ENCODE data around the gene PNRC1. TPM values are rescaled to one million over a fixed set of nuclear protein-coding genes. Genes with fewer than 3 reads are reported as not detected.
"Not testable (repeated sequence)": the region's sequence is repeated elsewhere in the genome, so short reads cannot be mapped to it uniquely, and the experiment has no call there.

Gene PNRC1
- total RNA-seq, 1 experiment from 2014 or later, result 72.4 TPM

DNA sequence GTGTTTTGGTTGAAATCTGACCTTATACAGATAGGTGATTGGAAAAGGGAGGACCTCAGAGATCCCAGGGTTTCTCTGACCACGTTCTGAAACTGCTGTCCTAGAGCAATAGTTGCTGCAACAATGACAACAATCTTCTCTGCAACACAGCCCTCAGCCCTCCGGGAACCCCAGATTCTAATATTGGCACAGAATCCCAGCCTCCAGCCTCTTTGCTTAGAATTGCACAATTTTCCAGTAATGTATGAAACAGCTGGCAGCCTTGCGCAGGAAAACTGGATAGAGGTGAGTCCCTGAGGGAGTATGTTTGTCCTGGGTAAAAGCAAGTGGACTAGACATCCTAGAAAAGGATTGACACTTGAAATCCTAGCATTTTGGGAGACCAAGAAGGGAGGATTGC is 30.4 kb upstream of the PNRC1 start:
- Histone ChIP-seq H3K4me2 (ENCODE audit: low read depth, low read length, poor library complexity, severe bottlenecking) (no peak overlapping the region), H3K36me3 (ENCODE audit: insufficient read depth, low read length) (no peaks in the 10 kb centered on the region), H3K79me2 (ENCODE audit: low read length) (no peaks in the 10 kb centered on the region), H4K20me1 (ENCODE audit: insufficient read depth, low read depth, low read length) (no peaks in the 10 kb centered on the region), H3K4me1 (ENCODE audit: low read length) (no peaks in the 10 kb centered on the region), H2AFZ (ENCODE audit: low read length) (no peak overlapping the region), H3K4me3 (ENCODE audit: low read length) (no peak overlapping the region), H3K9ac (ENCODE audit: low read length) (no peak overlapping the region), H3K9me3 (ENCODE audit: low read length) (no peaks in the 10 kb centered on the region), H3K27ac (ENCODE audit: low read length) (no peak overlapping the region), H3K27me3 (ENCODE audit: low read length) (no peaks in the 10 kb centered on the region), H3K9me2 (replicated peaks; ENCODE audit: insufficient read depth, low read length) (no peaks in the 10 kb centered on the region)
- DNase-seq, result no peak

DNA sequence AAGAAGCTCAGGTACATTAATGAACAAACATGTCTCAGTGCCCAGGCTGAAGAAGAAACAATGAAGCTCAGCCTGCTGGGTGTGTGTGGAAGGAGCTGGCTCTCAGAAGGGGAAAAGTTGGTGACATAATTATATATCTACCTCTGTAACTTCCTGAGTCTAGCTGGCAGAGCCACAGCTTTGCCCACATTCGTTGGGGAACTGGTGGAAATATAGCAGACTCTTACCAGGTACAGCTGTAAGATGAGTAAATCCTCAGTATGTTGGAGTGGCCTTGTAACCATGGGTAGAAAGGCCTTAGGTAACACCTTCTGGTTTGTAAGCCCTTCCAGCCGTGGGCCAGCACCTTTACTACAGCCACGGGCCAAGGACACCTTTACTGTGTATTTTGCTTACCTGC is 29.9 kb upstream of the PNRC1 start:
- Histone ChIP-seq H3K9ac (ENCODE audit: low read length) (no peak overlapping the region), H3K27ac (ENCODE audit: low read length) (no peak overlapping the region), H3K36me3 (ENCODE audit: insufficient read depth, low read length) (no peaks in the 10 kb centered on the region), H3K4me2 (ENCODE audit: low read depth, low read length, poor library complexity, severe bottlenecking) (no peak overlapping the region), H3K9me2 (replicated peaks; ENCODE audit: insufficient read depth, low read length) (no peaks in the 10 kb centered on the region), H3K4me1 (ENCODE audit: low read length) (no peaks in the 10 kb centered on the region), H4K20me1 (ENCODE audit: insufficient read depth, low read depth, low read length) (no peaks in the 10 kb centered on the region), H2AFZ (ENCODE audit: low read length) (no peak overlapping the region), H3K4me3 (ENCODE audit: low read length) (no peak overlapping the region), H3K27me3 (ENCODE audit: low read length) (no peaks in the 10 kb centered on the region), H3K79me2 (ENCODE audit: low read length) (no peaks in the 10 kb centered on the region), H3K9me3 (ENCODE audit: low read length) (no peaks in the 10 kb centered on the region)
- DNase-seq, result no peak

DNA sequence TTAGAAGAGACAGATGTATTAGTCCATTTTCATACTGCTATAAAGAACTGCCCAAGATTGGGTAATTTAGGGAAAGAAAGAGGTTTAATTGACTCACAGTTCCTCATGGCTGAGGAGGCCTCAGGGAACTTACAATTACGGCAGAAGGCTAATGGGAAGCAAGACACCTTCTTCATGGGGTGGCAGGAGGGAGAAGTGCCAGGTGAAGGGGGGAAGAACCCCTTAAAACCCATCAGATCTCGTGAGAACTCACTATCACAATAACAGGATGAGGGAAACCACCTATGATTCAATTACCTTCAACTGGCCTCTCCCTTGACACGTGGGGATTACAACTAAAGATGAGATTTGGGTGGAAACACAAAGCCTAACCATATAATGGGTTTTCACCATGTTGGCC is 28.9 kb upstream of the PNRC1 start:
- H3K27me3 ChIP-seq (ENCODE audit: low read length), result no peaks in the 10 kb centered on the region
- no peak overlapping the region for H2AFZ ChIP-seq (ENCODE audit: low read length)
- DNase-seq, result no peak
- no peaks in the 10 kb centered on the region for H3K9me2 ChIP-seq (replicated peaks; ENCODE audit: insufficient read depth, low read length)
- H3K4me1 ChIP-seq (ENCODE audit: low read length), result no peaks in the 10 kb centered on the region
- H3K4me3 ChIP-seq (ENCODE audit: low read length), result no peak overlapping the region
- no peaks in the 10 kb centered on the region for H3K79me2 ChIP-seq (ENCODE audit: low read length)
- no peak overlapping the region for H3K27ac ChIP-seq (ENCODE audit: low read length)
- no peaks in the 10 kb centered on the region for H3K9me3 ChIP-seq (ENCODE audit: low read length)
- H4K20me1 ChIP-seq (ENCODE audit: insufficient read depth, low read depth, low read length), result no peaks in the 10 kb centered on the region
- H3K36me3 ChIP-seq (ENCODE audit: insufficient read depth, low read length), result no peaks in the 10 kb centered on the region
- no peak overlapping the region for H3K4me2 ChIP-seq (ENCODE audit: low read depth, low read length, poor library complexity, severe bottlenecking)
- no peak overlapping the region for H3K9ac ChIP-seq (ENCODE audit: low read length)

DNA sequence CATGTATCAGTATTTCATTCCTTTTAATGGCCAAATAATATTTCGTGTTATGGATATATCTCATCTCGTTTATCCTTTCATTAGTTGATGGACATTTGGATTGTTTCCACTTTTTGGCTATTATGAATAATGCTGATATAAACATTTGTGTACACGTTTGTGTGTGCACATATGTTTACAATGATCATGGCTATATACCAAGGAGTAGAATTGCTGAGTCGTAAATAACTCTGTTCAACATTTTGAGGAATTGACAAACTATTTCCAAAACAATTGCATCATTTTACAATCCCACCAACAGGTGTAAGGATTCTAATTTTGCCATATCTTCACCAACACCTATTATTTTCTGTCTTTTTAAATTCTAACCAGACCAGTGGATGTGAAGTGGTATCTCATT is 26.3 kb upstream of the PNRC1 start:
- H3K9ac ChIP-seq (ENCODE audit: low read length), result no peak overlapping the region
- no peak overlapping the region for H3K27ac ChIP-seq (ENCODE audit: low read length)
- H3K9me3 ChIP-seq (ENCODE audit: low read length), result no peaks in the 10 kb centered on the region
- H3K9me2 ChIP-seq (replicated peaks; ENCODE audit: insufficient read depth, low read length), result no peaks in the 10 kb centered on the region
- no peaks in the 10 kb centered on the region for H4K20me1 ChIP-seq (ENCODE audit: insufficient read depth, low read depth, low read length)
- H3K4me1 ChIP-seq (ENCODE audit: low read length), result no peaks in the 10 kb centered on the region
- H3K79me2 ChIP-seq (ENCODE audit: low read length), result no peaks in the 10 kb centered on the region
- DNase-seq, result no peak
- no peak overlapping the region for H2AFZ ChIP-seq (ENCODE audit: low read length)
- H3K36me3 ChIP-seq (ENCODE audit: insufficient read depth, low read length), result no peaks in the 10 kb centered on the region
- no peak overlapping the region for H3K4me3 ChIP-seq (ENCODE audit: low read length)
- no peaks in the 10 kb centered on the region for H3K27me3 ChIP-seq (ENCODE audit: low read length)
- no peak overlapping the region for H3K4me2 ChIP-seq (ENCODE audit: low read depth, low read length, poor library complexity, severe bottlenecking)

DNA sequence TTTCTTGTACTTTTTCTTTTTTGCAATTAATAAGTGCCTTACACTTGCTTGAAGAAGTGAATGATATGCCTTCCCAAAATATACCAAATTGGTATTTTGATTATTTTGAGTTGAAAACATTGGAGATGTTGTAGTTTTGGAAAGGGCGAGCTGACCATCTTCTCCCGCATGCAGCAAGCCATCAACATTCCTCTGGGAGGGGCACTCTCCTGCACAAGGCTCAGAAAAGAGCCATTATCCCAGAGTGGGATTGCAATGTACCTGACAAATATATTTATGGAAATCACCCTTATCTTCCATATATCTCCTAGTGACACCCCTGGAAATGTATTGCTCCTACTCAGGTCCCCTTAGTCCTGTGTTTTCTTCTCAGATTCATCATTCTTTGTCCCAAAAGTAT is 22.8 kb upstream of the PNRC1 start:
- Histone ChIP-seq H2AFZ (ENCODE audit: low read length) (no peak overlapping the region), H3K9me2 (replicated peaks; ENCODE audit: insufficient read depth, low read length) (no peaks in the 10 kb centered on the region), H3K27me3 (ENCODE audit: low read length) (no peaks in the 10 kb centered on the region), H3K27ac (ENCODE audit: low read length) (no peak overlapping the region), H3K9ac (ENCODE audit: low read length) (no peak overlapping the region), H3K4me1 (ENCODE audit: low read length) (no peaks in the 10 kb centered on the region), H3K79me2 (ENCODE audit: low read length) (no peaks in the 10 kb centered on the region), H3K4me2 (ENCODE audit: low read depth, low read length, poor library complexity, severe bottlenecking) (no peak overlapping the region), H3K9me3 (ENCODE audit: low read length) (no peaks in the 10 kb centered on the region), H3K4me3 (ENCODE audit: low read length) (no peak overlapping the region), H3K36me3 (ENCODE audit: insufficient read depth, low read length) (no peaks in the 10 kb centered on the region), H4K20me1 (ENCODE audit: insufficient read depth, low read depth, low read length) (no peaks in the 10 kb centered on the region)
- DNase-seq, result no peak

DNA sequence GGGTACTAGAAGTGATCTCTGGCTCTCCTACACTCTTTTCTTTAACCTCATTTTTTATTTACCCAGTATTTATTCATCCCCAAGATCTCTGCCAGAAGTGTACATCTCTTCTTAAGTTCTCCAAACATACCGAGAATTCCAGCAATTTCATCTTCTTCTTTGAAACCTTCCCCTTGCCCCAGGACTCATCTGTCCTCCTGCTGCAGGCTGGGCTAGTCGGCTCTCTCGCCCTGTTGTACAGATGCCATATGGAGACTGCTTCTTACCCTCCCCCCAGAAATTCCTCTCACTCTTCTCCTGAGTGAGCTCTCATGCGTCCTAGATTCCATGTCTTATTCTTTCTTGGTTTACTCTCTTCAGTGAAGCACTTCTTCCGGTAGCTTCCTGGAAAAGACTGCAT is 21.9 kb upstream of the PNRC1 start:
- Histone ChIP-seq H3K4me1 (ENCODE audit: low read length) (no peaks in the 10 kb centered on the region), H2AFZ (ENCODE audit: low read length) (no peak overlapping the region), H4K20me1 (ENCODE audit: insufficient read depth, low read depth, low read length) (no peaks in the 10 kb centered on the region), H3K4me2 (ENCODE audit: low read depth, low read length, poor library complexity, severe bottlenecking) (no peak overlapping the region), H3K9me3 (ENCODE audit: low read length) (no peaks in the 10 kb centered on the region), H3K9me2 (replicated peaks; ENCODE audit: insufficient read depth, low read length) (no peaks in the 10 kb centered on the region), H3K79me2 (ENCODE audit: low read length) (no peaks in the 10 kb centered on the region), H3K4me3 (ENCODE audit: low read length) (no peak overlapping the region), H3K27ac (ENCODE audit: low read length) (no peak overlapping the region), H3K36me3 (ENCODE audit: insufficient read depth, low read length) (no peaks in the 10 kb centered on the region), H3K27me3 (ENCODE audit: low read length) (no peaks in the 10 kb centered on the region), H3K9ac (ENCODE audit: low read length) (no peak overlapping the region)
- no peak for DNase-seq

DNA sequence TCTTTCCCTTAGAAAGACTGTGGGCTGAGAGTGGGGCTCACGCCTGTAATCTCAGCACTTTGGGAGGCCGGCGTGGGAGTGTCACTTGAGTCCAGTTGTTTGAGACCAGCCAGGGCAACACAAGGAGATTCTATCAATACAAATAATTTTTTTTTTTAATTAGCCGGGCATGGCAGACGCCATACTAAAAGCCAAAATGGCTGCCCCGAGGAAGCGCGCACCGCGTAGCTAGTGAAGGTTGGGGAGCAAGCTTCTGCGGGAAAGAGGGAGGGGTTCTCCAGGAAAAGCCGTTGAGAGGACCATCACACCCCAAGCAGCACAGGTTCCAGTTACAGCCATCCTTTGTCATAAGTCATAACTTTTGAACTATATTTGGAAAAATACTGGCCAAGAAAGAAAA is 21.3 kb upstream of the PNRC1 start:
- H3K4me3 ChIP-seq (ENCODE audit: low read length), result no peak overlapping the region
- H4K20me1 ChIP-seq (ENCODE audit: insufficient read depth, low read depth, low read length), result no peaks in the 10 kb centered on the region
- H3K79me2 ChIP-seq (ENCODE audit: low read length), result no peaks in the 10 kb centered on the region

DNA sequence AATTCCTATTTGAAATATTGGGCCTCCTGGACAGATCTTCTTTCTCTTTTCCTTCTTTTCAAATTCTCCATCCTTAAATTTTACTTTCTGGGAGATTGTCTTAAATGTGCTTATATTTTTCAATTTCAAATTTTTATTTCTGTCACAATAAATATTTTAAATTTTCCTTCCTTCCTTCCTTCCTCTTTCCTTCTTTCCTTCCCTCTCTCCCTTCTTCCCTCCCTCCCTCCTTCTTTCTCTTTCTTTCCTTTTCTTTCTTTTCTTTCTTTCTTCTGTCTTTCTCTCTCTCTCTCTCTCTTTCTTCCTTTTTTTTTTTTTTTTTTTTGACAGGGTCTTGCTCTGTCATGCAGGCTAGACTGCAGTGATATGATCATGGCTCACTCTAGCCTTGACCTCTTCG is 16.7 kb upstream of the PNRC1 start:
- DNase-seq, result no peak
- Histone ChIP-seq H3K9ac (ENCODE audit: low read length) (no peak overlapping the region), H4K20me1 (ENCODE audit: insufficient read depth, low read depth, low read length) (no peaks in the 10 kb centered on the region), H3K4me1 (ENCODE audit: low read length) (no peaks in the 10 kb centered on the region), H3K27me3 (ENCODE audit: low read length) (no peaks in the 10 kb centered on the region), H3K79me2 (ENCODE audit: low read length) (no peaks in the 10 kb centered on the region), H3K9me2 (replicated peaks; ENCODE audit: insufficient read depth, low read length) (no peaks in the 10 kb centered on the region), H3K27ac (ENCODE audit: low read length) (no peak overlapping the region), H3K4me2 (ENCODE audit: low read depth, low read length, poor library complexity, severe bottlenecking) (no peak overlapping the region), H3K36me3 (ENCODE audit: insufficient read depth, low read length) (no peaks in the 10 kb centered on the region), H2AFZ (ENCODE audit: low read length) (no peak overlapping the region), H3K9me3 (ENCODE audit: low read length) (no peaks in the 10 kb centered on the region), H3K4me3 (ENCODE audit: low read length) (no peak overlapping the region)

More for the DNA sequence above, 21.3 kb upstream of the PNRC1 start:
- Histone ChIP-seq H3K4me2 (ENCODE audit: low read depth, low read length, poor library complexity, severe bottlenecking) (no peak overlapping the region), H3K36me3 (ENCODE audit: insufficient read depth, low read length) (no peaks in the 10 kb centered on the region), H3K9me3 (ENCODE audit: low read length) (no peaks in the 10 kb centered on the region), H2AFZ (ENCODE audit: low read length) (no peak overlapping the region), H3K9me2 (replicated peaks; ENCODE audit: insufficient read depth, low read length) (no peaks in the 10 kb centered on the region), H3K27me3 (ENCODE audit: low read length) (no peaks in the 10 kb centered on the region), H3K4me1 (ENCODE audit: low read length) (no peaks in the 10 kb centered on the region), H3K9ac (ENCODE audit: low read length) (no peak overlapping the region), H3K27ac (ENCODE audit: low read length) (no peak overlapping the region)
- no peak for DNase-seq

DNA sequence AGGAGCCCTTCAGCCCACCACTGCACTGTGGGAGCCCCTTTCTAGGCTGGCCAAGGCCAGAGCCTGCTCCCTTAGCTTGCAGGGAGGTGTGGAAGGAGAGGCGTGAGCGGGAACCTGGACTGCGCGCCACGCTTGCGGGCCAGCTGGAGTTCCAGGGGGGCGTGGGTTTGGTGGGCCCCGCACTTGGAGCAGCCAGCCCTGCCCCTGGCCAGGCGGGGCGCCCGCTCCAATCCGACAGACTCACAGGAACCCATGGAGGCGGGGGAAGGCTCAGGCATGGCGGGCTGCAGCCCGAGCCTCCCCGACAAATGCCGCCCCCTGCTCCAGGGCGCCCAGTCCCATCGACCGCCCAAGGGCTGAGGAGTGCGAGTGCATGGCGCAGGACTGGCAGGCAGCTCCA is 15.6 kb upstream of the PNRC1 start:
- H3K4me2 ChIP-seq (ENCODE audit: low read depth, low read length, poor library complexity, severe bottlenecking); H3K79me2 ChIP-seq (ENCODE audit: low read length); H3K9me2 ChIP-seq (replicated peaks; ENCODE audit: insufficient read depth, low read length); H3K9ac ChIP-seq (ENCODE audit: low read length); H4K20me1 ChIP-seq (ENCODE audit: insufficient read depth, low read depth, low read length); H3K4me1 ChIP-seq (ENCODE audit: low read length); DNase-seq; H3K36me3 ChIP-seq (ENCODE audit: insufficient read depth, low read length); H3K27me3 ChIP-seq (ENCODE audit: low read length); H3K27ac ChIP-seq (ENCODE audit: low read length); H3K4me3 ChIP-seq (ENCODE audit: low read length); H2AFZ ChIP-seq (ENCODE audit: low read length); H3K9me3 ChIP-seq (ENCODE audit: low read length): not testable (repeated sequence)
